Upper lobe of right lung (tissue), 1 donor: ENCODE measurements around the gene RPA1. TPM values are rescaled to one million over a fixed set of nuclear protein-coding genes. Genes with fewer than 3 reads are reported as not detected.

Source experiments
- ATAC-seq: fragments of 200-7000 bp; cut with Tn5 transposase; one replicate; pipeline ENCODE4 v1.9.1; 2020; ENCODE audit warnings: mild to moderate bottlenecking, moderate library complexity
- DNase-seq: peaks from one replicate; pipeline ENCODE4 v3.0.0-alpha.2; 2020
- H3K27ac ChIP-seq: fragments of 200-600 bp; one replicate; pipeline ENCODE4 v1.8.0; 2022
- H3K27me3 ChIP-seq: fragments of 200-600 bp; one replicate; pipeline ENCODE4 v1.8.0; 2022; ENCODE audit warnings: mild to moderate bottlenecking
- H3K36me3 ChIP-seq: fragments of 200-600 bp; one replicate; pipeline ENCODE4 v1.8.0; 2022
- H3K4me1 ChIP-seq: fragments of 200-600 bp; one replicate; pipeline ENCODE4 v1.8.0; 2022
- H3K4me3 ChIP-seq: fragments of 200-600 bp; one replicate; pipeline ENCODE4 v1.8.0; 2022; ENCODE audit warnings: mild to moderate bottlenecking
- H3K9me3 ChIP-seq: fragments of 200-600 bp; one replicate; pipeline ENCODE4 v1.8.0; 2022
- intact Hi-C: fragments of 100-400 bp; cut with DNase I; formaldehyde crosslinking; loops from one replicate; pipeline ENCODE4 v1.11.0; 2022
- total RNA-seq: library from RNA; stranded (reverse); fragmentation: NEBNext Ultra II Directional; extraction: Animal tissue kit (Norgen Biotek cat#: 25700); gene quantifications from one replicate; pipeline ENCODE4 v1.2.1, GENCODE V29; 2021
- TF ChIP-seq, protein P1 (sequence below): fragments of 200-600 bp; IDR thresholded peaks from one replicate; pipeline ENCODE4 v1.8.0; 2022; ENCODE audit warnings: antibody characterized with exemption
- donor health status: DM: no; HTN: yes; CAD: no; lungs with severe emphysema.

Gene RPA1
- total RNA-seq, 1 donor from 2014 or later = 56.7 TPM

DNA sequence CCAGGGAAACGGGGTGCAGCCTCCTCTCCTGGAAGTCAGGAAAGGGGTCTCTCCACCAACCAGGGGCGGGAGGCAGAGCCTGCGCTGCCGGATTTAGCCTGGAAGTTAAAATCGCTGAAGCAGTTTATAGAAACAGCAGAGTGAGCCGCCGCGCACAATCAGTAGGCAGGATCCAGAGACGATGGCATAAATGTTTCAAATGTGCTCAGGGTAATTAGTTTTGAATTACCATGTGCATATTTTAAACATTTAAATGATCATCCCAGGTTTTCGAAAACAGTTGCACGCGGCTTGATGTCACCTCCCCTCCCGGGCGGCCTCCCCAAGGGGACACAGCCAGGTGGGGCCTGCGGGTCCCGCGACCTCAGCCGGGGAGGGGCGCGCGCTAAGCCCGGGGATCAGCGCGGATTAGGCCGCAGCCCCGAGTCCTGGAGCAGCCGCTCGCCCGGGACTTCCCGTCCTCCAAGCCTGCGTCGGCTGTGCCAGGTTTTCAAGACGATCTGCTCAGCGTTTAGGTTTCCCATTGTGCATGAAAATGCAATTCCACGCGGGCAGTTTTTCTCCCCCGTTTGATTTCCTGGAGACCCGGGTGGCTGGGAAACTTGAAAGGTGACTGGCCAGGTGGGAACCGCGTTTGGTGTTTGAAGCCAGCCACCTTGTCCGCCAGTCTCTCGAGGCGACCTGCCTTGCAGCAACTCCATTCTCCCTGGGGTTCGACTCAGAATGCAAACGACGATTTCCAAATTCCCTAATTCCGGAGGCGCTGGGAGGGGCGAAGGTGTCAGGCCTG, 78.3 kb downstream of the RPA1 start:
- intact Hi-C loops = loop anchor here (5.0 kb wide), 1 partner anchor 119 kb away; the partner anchor contains the start of gene RTN4RL1
- Histone ChIP-seq H3K9me3 (no peaks in the 10 kb centered on the region), H3K4me3 (peak overlapping the region; percentile 19), H3K4me1 (peaks cover 4% of the 10 kb centered on the region), H3K36me3 (no peaks in the 10 kb centered on the region), H3K27ac (no peak overlapping the region), H3K27me3 (peaks cover 59% of the 10 kb centered on the region)
- DNase-seq (no peak), ATAC-seq (peak; percentile 41)
- TF ChIP-seq, protein P1, sequence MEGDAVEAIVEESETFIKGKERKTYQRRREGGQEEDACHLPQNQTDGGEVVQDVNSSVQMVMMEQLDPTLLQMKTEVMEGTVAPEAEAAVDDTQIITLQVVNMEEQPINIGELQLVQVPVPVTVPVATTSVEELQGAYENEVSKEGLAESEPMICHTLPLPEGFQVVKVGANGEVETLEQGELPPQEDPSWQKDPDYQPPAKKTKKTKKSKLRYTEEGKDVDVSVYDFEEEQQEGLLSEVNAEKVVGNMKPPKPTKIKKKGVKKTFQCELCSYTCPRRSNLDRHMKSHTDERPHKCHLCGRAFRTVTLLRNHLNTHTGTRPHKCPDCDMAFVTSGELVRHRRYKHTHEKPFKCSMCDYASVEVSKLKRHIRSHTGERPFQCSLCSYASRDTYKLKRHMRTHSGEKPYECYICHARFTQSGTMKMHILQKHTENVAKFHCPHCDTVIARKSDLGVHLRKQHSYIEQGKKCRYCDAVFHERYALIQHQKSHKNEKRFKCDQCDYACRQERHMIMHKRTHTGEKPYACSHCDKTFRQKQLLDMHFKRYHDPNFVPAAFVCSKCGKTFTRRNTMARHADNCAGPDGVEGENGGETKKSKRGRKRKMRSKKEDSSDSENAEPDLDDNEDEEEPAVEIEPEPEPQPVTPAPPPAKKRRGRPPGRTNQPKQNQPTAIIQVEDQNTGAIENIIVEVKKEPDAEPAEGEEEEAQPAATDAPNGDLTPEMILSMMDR = no peak

DNA sequence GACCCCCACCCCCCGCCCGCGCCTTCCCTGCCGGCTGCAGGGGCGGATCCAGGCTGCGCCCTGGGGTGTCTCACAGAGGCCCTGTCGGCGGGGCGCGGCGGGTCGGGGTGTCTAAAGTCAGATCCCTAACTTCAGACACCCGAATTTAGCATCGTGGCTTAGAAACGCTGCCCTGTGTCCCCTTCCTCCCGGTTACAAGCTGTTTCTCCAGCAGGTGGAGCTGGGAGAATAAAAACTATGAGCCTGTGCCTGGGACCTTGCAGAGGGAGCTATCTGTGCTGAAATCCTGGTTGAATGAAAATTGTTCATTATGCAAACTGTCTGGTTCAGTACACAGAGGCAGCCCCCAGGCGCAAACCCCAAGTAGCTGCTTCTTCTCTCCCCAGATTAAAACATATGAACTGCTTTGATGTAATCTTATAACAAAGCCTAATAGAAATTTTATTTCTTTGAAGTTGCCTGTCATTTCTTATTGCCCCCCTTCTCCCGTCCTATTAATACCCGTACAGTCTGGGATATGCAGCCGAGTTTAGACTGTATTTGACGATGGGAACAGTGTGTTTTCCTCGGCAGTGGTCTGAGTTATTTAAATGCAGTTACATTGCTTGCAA, 79.0 kb downstream of the RPA1 start:
- Histone ChIP-seq H3K27me3 (peaks cover 63% of the 10 kb centered on the region), H3K27ac (no peak overlapping the region), H3K4me3 (peak overlapping the region; percentile 19), H3K36me3 (no peaks in the 10 kb centered on the region), H3K9me3 (no peaks in the 10 kb centered on the region), H3K4me1 (peaks cover 4% of the 10 kb centered on the region)
- ATAC-seq (peak; percentile 90), DNase-seq (no peak)
- TF ChIP-seq, protein P1 = peak; percentile 71
- intact Hi-C loops = loop anchor here (5.0 kb wide), 1 partner anchor 118 kb away; the partner anchor contains the start of gene RTN4RL1

DNA sequence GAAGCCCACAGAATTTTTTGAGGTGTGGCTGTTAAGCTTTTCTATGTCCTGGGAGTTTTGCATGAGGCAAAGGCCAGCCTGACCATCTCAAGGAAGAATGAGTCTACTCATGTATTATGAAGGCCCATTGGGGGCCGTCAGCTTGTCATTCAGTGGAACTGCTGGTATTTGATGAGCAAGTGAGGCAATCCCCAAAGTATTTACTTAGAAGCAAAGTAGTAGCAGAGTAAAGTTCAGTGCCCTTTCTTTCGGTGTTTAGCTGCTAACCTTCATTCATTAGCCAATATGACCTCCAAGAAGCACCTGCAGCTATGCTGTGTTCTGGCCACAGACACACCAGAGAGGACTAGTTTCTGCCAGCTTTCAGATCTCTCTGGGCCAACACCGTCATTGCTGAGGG, 80.2 kb downstream of the RPA1 start:
- H3K36me3 ChIP-seq = no peaks in the 10 kb centered on the region
- H3K4me3 ChIP-seq = no peak overlapping the region
- H3K9me3 ChIP-seq = no peaks in the 10 kb centered on the region
- peaks cover 60% of the 10 kb centered on the region for H3K27me3 ChIP-seq
- H3K4me1 ChIP-seq = peaks cover 4% of the 10 kb centered on the region
- intact Hi-C loops = loop anchor here (5.0 kb wide), 1 partner anchor 117 kb away; the partner anchor contains the start of gene RTN4RL1
- TF ChIP-seq, protein P1 = no peak
- H3K27ac ChIP-seq = no peak overlapping the region
- ATAC-seq (no peak), DNase-seq (no peak)

DNA sequence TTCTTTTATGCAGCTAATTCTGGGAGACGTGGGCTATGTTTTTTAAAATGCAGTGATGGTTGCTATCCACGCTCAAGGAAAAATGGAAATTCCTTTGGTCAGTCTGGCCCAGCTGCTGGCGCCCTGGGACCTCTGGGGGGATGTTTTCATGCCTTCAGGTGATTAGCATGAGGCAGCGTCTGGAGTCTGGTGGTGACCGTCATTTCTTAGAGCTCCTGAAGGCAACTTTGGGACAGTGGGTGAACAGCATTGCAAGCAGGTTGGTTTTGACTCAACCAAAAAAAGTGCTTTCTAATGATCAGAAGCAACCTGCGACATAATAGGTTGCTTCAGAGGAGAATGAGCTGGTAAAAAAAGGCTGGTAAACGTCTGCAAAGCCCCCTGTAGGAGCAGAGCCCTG, 82.3 kb downstream of the RPA1 start:
- TF ChIP-seq, protein P1 = no peak
- Histone ChIP-seq H3K4me3 (no peak overlapping the region), H3K27ac (no peak overlapping the region), H3K4me1 (peaks cover 4% of the 10 kb centered on the region), H3K9me3 (no peaks in the 10 kb centered on the region), H3K36me3 (no peaks in the 10 kb centered on the region), H3K27me3 (peaks cover 56% of the 10 kb centered on the region)
- DNase-seq (no peak), ATAC-seq (no peak)
- intact Hi-C loops = no loop called here

DNA sequence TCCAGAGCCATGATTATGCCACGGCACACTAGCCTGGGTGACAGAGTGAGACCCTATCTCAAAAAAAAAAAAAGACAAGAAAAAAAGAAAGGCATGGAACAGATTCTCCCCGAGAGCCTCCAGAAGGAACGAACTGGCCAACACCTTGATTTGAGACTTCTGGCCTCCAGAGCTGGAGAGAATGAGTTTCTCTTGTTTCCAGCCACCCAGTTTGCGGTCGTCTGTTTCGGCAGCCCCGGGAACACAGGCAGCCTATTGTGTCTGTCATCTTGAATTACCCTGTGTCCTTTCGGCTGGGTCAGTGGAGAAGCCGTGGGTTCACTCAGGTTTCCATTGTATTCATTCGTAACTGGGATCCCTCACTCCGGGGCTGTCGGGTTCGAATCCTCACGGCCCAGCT, 83.9 kb downstream of the RPA1 start:
- Histone ChIP-seq H3K36me3 (no peaks in the 10 kb centered on the region), H3K27me3 (peaks cover 41% of the 10 kb centered on the region), H3K27ac (no peak overlapping the region), H3K4me3 (no peak overlapping the region), H3K4me1 (no peaks in the 10 kb centered on the region), H3K9me3 (no peaks in the 10 kb centered on the region)
- ATAC-seq (no peak), DNase-seq (no peak)
- intact Hi-C loops = no loop called here
- TF ChIP-seq, protein P1 = no peak
